Thyroid gland (tissue), 4 donors: ENCODE measurements around the gene OSBPL3.

Source experiments
- POLR2A ChIP-seq, 2 donors: fragments of 450-650 bp; IDR thresholded peaks; one replicate each; pipeline ENCODE4 v1.6.1; 2017; ENCODE audit warnings: antibody characterized with exemption in 2 of 2, mild to moderate bottlenecking in 2 of 2, moderate library complexity in 1 of 2
- TF ChIP-seq, protein P1 (sequence below), 6 experiments: fragments of 200-600 bp in 3 of 6; fragments of 450-650 bp in 3 of 6; sonication (generic) in 3 of 6; IDR thresholded peaks; one replicate each; pipeline ENCODE4 v1.5.1; 2016 to 2019; ENCODE audit warnings: antibody characterized with exemption in 6 of 6, mild to moderate bottlenecking in 2 of 6, inconsistent platforms in 1 of 6, moderate library complexity in 1 of 6

DNA sequence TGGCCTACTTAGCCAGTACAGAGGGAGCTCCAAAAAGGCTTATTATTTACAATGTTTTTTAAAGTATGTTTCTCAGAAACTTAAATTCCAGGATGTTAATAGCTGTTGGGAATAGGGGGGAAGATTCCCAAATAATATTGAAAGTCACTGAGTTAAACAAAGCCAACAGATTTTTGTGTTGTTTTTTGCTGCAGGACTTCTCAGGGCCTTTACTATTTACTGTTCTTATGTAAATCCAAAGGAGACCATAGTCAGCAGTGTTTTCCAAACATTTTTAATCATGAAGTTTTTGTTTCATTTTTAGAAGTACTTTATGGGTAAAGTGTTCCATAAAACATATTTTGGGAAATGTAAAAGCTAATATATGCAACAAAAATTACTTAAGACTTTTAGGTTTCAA is 122.4 kb downstream of the OSBPL3 start:
- TF ChIP-seq, protein P1, sequence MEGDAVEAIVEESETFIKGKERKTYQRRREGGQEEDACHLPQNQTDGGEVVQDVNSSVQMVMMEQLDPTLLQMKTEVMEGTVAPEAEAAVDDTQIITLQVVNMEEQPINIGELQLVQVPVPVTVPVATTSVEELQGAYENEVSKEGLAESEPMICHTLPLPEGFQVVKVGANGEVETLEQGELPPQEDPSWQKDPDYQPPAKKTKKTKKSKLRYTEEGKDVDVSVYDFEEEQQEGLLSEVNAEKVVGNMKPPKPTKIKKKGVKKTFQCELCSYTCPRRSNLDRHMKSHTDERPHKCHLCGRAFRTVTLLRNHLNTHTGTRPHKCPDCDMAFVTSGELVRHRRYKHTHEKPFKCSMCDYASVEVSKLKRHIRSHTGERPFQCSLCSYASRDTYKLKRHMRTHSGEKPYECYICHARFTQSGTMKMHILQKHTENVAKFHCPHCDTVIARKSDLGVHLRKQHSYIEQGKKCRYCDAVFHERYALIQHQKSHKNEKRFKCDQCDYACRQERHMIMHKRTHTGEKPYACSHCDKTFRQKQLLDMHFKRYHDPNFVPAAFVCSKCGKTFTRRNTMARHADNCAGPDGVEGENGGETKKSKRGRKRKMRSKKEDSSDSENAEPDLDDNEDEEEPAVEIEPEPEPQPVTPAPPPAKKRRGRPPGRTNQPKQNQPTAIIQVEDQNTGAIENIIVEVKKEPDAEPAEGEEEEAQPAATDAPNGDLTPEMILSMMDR (IDR thresholded peaks at IDR 0.05): no peak
- no peak for TF ChIP-seq POLR2A (IDR thresholded peaks at IDR 0.05)
